Smooth muscle cell (in vitro differentiated cells): ENCODE data around the gene BBS4. TPM values are rescaled to one million over a fixed set of nuclear protein-coding genes. Genes with fewer than 3 reads are reported as not detected.

Experiments
- DNase-seq: peaks from one replicate; lab custom pipeline; 2025; ENCODE audit not compliant: unreplicated experiment; lab: John Stamatoyannopoulos, UW
- H2AFZ ChIP-seq: fragments of 200-600 bp; sonication (generic); 2 replicates; pipeline ENCODE4 v1.6.0; 2016; ENCODE audit warnings: antibody characterized with exemption, low read depth, mild to moderate bottlenecking
- H3F3A ChIP-seq: fragments of 200-600 bp; sonication (generic); 2 replicates; pipeline ENCODE4 v1.6.0; 2017; ENCODE audit warnings: antibody characterized with exemption, low read depth
- H3K27ac ChIP-seq: fragments of 200-600 bp; sonication (generic); 2 replicates; pipeline ENCODE4 v1.5.1; 2016; ENCODE audit warnings: low read depth, mild to moderate bottlenecking
- H3K27me3 ChIP-seq: fragments of 200-600 bp; sonication (generic); 2 replicates; pipeline ENCODE4 v1.6.1; 2016; ENCODE audit warnings: low read depth, mild to moderate bottlenecking
- H3K36me3 ChIP-seq: fragments of 200-600 bp; sonication (generic); 2 replicates; pipeline ENCODE4 v1.5.1; 2016; ENCODE audit warnings: low read depth
- H3K4me1 ChIP-seq: fragments of 200-600 bp; sonication (generic); 2 replicates; pipeline ENCODE4 v1.5.1; 2016; ENCODE audit warnings: low read depth
- H3K4me2 ChIP-seq: fragments of 200-600 bp; sonication (generic); 2 replicates; pipeline ENCODE4 v1.6.0; 2016; ENCODE audit warnings: mild to moderate bottlenecking
- H3K4me3 ChIP-seq: fragments of 200-600 bp; sonication (generic); 2 replicates; pipeline ENCODE4 v1.5.1; 2016; ENCODE audit warnings: mild to moderate bottlenecking
- H3K79me2 ChIP-seq: fragments of 200-600 bp; sonication (generic); 2 replicates; pipeline ENCODE4 v1.6.0; 2016; ENCODE audit warnings: low read depth, mild to moderate bottlenecking
- H3K9ac ChIP-seq: fragments of 200-600 bp; sonication (generic); 2 replicates; pipeline ENCODE4 v1.6.0; 2016; ENCODE audit warnings: low read depth
- H3K9me3 ChIP-seq: fragments of 200-600 bp; sonication (generic); replicated peaks from 2 replicates; pipeline ENCODE4 v1.5.1; 2016; ENCODE audit warnings: low read depth
- H4K20me1 ChIP-seq: fragments of 200-600 bp; sonication (generic); 2 replicates; pipeline ENCODE4 v1.6.0; 2016; ENCODE audit warnings: low read depth
- CTCF ChIP-seq: fragments of 200-600 bp; sonication (generic); IDR thresholded peaks from 2 replicates; pipeline ENCODE4 v1.5.1; 2017; ENCODE audit warnings: borderline replicate concordance, mild to moderate bottlenecking, antibody characterized with exemption; ENCODE audit not compliant: insufficient read depth, poor library complexity, severe bottlenecking
- WGBS: methylation state at CpG from one replicate; pipeline ENCODE4 v1.1.7; 2016; ENCODE audit warnings: low lambda C conversion rate; 5-methylcytosine and 5-hydroxymethylcytosine counted together
- polyA plus RNA-seq: library from polyadenylated mRNA; unstranded; fragments of >200 nt; fragmentation: Nextera tagmentation; extraction: Ambion mirVana; gene quantifications from 2 replicates; pipeline ENCODE4 v1.2.1, GENCODE V29; 2016
- small RNA-seq: library from RNA; depleted of rRNA; stranded (forward); fragments of <200 nt; gene quantifications from one replicate; pipeline ENCODE3, GENCODE V24; 2014
- total RNA-seq: library from RNA; depleted of rRNA; stranded (reverse); fragments of >200 nt; gene quantifications from 2 replicates; pipeline ENCODE4 v1.2.3, GENCODE V29; 2014

Gene BBS4
- total and polyA plus RNA-seq, 2 experiments from 2014 or later = 23.0 to 88.2 TPM

GRCh38 chr15:72787526-72787925, 101.5 kb downstream of the BBS4 start:
- no peak for TF ChIP-seq CTCF
- DNase-seq = no peak
- WGBS = 90% methylated on average over 1 of the region's 1 CpG
- no peak overlapping the region for H3K4me2 ChIP-seq
- H3K4me3 ChIP-seq = no peak overlapping the region
- no peak overlapping the region for H2AFZ ChIP-seq
- H3K27ac ChIP-seq = no peak overlapping the region
- H3K9ac ChIP-seq = peak overlapping the region; percentile 13
- peaks cover 7% of the 10 kb centered on the region for H3F3A ChIP-seq
- H3K9me3 ChIP-seq = no peaks in the 10 kb centered on the region
- H3K27me3 ChIP-seq = no peaks in the 10 kb centered on the region
- H3K79me2 ChIP-seq = peaks cover 9% of the 10 kb centered on the region
- no peaks in the 10 kb centered on the region for H3K36me3 ChIP-seq
- no peaks in the 10 kb centered on the region for H4K20me1 ChIP-seq
- H3K4me1 ChIP-seq = peaks cover 10% of the 10 kb centered on the region

Small RNA genes within 50 kb of the gene (small RNA-seq; reads per million reads assigned to genes)
- gene RN7SL853P = not detected

Other genes starting within 250 kb of the BBS4 start
- 54.3 and 70.5 TPM in 2 replicates for gene ARIH1, start 211.9 kb upstream of the BBS4 start, total RNA-seq
- gene ARIH1, start 211.9 kb upstream of the BBS4 start, polyA plus RNA-seq = 78.1 and 96.3 TPM in 2 replicates
- not detected in 2 replicates for gene GOLGA6B, start 31.5 kb upstream of the BBS4 start, total RNA-seq
- gene GOLGA6B, start 31.5 kb upstream of the BBS4 start, polyA plus RNA-seq = not detected in 2 replicates
- not detected in 2 replicates for gene HIGD2B, start within 50 bp of the BBS4 start, total RNA-seq
- 0.37 TPM in 1 of 2 replicates, not detected in the other for gene HIGD2B, start within 50 bp of the BBS4 start, polyA plus RNA-seq
- gene ADPGK, start 97.6 kb downstream of the BBS4 start, total RNA-seq = 67.3 and 70.0 TPM in 2 replicates
- gene ADPGK, start 97.6 kb downstream of the BBS4 start, polyA plus RNA-seq = 53.4 and 55.7 TPM in 2 replicates